ENCODE results near the gene KLHL25. TPM values are rescaled to one million over a fixed set of nuclear protein-coding genes. Genes with fewer than 3 reads are reported as not detected.

KLHL25 gene, protein sequence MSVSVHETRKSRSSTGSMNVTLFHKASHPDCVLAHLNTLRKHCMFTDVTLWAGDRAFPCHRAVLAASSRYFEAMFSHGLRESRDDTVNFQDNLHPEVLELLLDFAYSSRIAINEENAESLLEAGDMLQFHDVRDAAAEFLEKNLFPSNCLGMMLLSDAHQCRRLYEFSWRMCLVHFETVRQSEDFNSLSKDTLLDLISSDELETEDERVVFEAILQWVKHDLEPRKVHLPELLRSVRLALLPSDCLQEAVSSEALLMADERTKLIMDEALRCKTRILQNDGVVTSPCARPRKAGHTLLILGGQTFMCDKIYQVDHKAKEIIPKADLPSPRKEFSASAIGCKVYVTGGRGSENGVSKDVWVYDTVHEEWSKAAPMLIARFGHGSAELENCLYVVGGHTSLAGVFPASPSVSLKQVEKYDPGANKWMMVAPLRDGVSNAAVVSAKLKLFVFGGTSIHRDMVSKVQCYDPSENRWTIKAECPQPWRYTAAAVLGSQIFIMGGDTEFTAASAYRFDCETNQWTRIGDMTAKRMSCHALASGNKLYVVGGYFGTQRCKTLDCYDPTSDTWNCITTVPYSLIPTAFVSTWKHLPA
- total RNA-seq (2021; fragmentation: NEBNext Ultra II Directional; extraction: Animal tissue kit (Norgen Biotek cat#: 25700)) (16.5 and 17.1 TPM in 2 replicates), polyA plus RNA-seq (2011; rRNA removed) (22.0 and 28.6 TPM in 2 replicates), polyA minus RNA-seq (2011; rRNA and poly(A)+ RNA removed) (17.1 and 19.3 TPM in 2 replicates)
- 19.5 TPM for polyA plus RNA-seq (2011; cell fraction: cytosol; rRNA removed)
- polyA plus RNA-seq (2011; cell fraction: nucleus; rRNA removed) = 35.3 TPM
- 10.2 to 16.3 TPM (median 14.4 TPM) in 4 replicates for polyA plus RNA-seq (2012, experiment 1 of 2)
- polyA plus RNA-seq (2012, experiment 2 of 2) = 13.3 TPM
- 7.5 TPM for polyA plus RNA-seq (2013, experiment 1 of 2)
- polyA plus RNA-seq (2013, experiment 2 of 2) = 6.3 TPM
- polyA minus RNA-seq (2011; cell fraction: cytosol; rRNA and poly(A)+ RNA removed) = 14.2 TPM
- polyA minus RNA-seq (2011; cell fraction: nucleus; rRNA and poly(A)+ RNA removed) = 28.4 TPM
- long read RNA-seq, experiment 1, full-length matches to known transcripts = 6 of 9 reads
- long read RNA-seq, experiment 1, partial matches to known transcripts = 2 of 9 reads
- long read RNA-seq, experiment 1, other reads (novel, unspliced or antisense) = 1 of 9 reads
- long read RNA-seq, experiment 2 = 0 reads

DNA sequence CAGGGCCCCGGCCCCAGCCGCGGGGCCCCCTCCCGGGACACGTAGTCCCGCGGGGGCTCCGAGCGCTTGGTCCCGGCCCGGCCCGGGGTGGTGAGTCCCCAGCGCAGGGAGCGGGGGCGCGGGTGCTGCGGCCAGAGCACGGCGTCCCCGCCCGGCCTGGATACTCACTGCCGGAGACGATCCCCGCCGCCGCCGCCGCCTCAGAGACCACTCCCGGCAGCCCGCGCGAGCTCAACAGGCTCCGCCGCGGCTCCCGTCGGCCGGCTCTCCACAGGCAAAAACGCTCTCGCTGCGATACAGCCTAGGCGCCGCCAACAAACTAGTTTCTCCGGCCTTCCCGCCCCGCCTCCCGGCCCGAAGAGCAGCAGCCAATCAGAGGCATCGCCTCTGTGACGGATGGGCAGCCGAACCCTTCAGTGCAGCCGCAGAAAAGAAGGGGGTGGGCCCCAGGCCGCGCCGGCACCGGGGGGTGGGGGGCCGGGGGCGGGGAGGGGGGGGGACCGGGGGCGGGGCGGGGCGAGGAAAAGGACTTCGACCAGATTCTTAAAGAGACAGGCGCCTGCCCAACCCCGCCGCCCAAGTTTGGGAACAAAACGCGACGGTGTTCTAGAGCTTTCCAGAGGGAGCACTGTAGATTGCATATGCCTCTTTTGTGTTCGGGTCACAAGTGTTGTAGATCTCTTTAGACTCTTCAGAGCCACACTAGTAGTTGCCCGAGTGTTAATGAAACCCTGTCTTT, at the start of gene KLHL25:
Gene KLHL25, minus strand, starts transcription at position 328 of the 739 bp plus-strand sequence. CDS start 25,115 bp downstream, outside the sequence.
- DNase-seq (ENCODE audit: low read depth in 1 of 2, low spot score in 2 of 2) (peak; percentile 75 to 86), FAIRE-seq (no peak)
- H3K23ac ChIP-seq (ENCODE audit: insufficient read length) = no peak within 1 kb of the TSS
- H3K36me3 ChIP-seq (ENCODE audit: control insufficient read depth in 2 of 4, insufficient read depth in 4 of 4, low read length in 3 of 4) = no peaks in the 10 kb centered on the region
- H3K4me1 ChIP-seq (replicated peaks in 1 of 4; ENCODE audit: control insufficient read depth in 3 of 4, insufficient read depth in 4 of 4, low read length in 3 of 4) = peaks cover 9 to 15% (median 12%) of the 10 kb centered on the region in 4 experiments
- H3K27me3 ChIP-seq (replicated peaks in 1 of 4; ENCODE audit: control insufficient read depth in 3 of 4, extremely low read depth in 1 of 4, insufficient read depth in 3 of 4, low read length in 3 of 4) = peaks cover 0 to 4% (median 1%) of the 10 kb centered on the region in 4 experiments; a peak in 3 of 7 replicates
- H2AK5ac ChIP-seq (ENCODE audit: low read depth, low read length) = no peak within 1 kb of the TSS; the same call in 1 of the 2 replicates
- H4K8ac ChIP-seq (ENCODE audit: extremely low read depth, insufficient read depth, low read length) = peak within 1 kb of the TSS; percentile 88
- peak within 1 kb of the TSS; percentile 71; the same call in 1 of the 2 replicates for H3K27ac ChIP-seq (ENCODE audit: low read depth, low read length)
- H2BK120ac ChIP-seq (replicated peaks; ENCODE audit: low read depth, low read length) = peak within 1 kb of the TSS; percentile 3
- WGBS, 2 experiments (ENCODE audit: extremely low coverage in 1 of 2, insufficient coverage in 1 of 2, insufficient read length in 1 of 2, insufficient replicate concordance in 2 of 2, low coverage in 1 of 2, low lambda C conversion rate in 2 of 2, missing lambda C conversion rate in 1 of 2) = 4% methylated on average over 36 of the region's 71 CpGs; no CpG with 5 or more reads in 1 of the 2 experiments
- H3K79me2 ChIP-seq (ENCODE audit: control insufficient read depth in 1 of 2, insufficient read depth in 2 of 2, low read length in 2 of 2) = peaks cover 22 to 42% of the 10 kb centered on the region in 2 experiments
- H2AFZ ChIP-seq (ENCODE audit: low read length) = peak within 1 kb of the TSS; percentile 37
- H3K14ac ChIP-seq (ENCODE audit: insufficient read length) = no peak within 1 kb of the TSS
- H3K56ac ChIP-seq (replicated peaks; ENCODE audit: insufficient read length, low read depth, low read length) = no peak within 1 kb of the TSS
- H2BK5ac ChIP-seq (ENCODE audit: low read depth, low read length) = peak within 1 kb of the TSS; percentile 60; the same call in 1 of the 2 replicates
- peak within 1 kb of the TSS; percentile 91 to 98 for H3K4me2 ChIP-seq (ENCODE audit: insufficient read depth in 1 of 2, low read depth in 2 of 2, low read length in 2 of 2)
- H4K5ac ChIP-seq (ENCODE audit: insufficient read length, low read depth, low read length) = no peak within 1 kb of the TSS
- H3K9ac ChIP-seq (replicated peaks in 1 of 4; ENCODE audit: extremely low read depth in 1 of 4, low read depth in 3 of 4, low read length in 3 of 4) = peak within 1 kb of the TSS; percentile 35 to 85 (median 72); a peak in 6 of 7 replicates
- peak within 1 kb of the TSS; percentile 90; the same call in 1 of the 2 replicates for H3K18ac ChIP-seq (ENCODE audit: extremely low read depth, low read length)
- H3K4ac ChIP-seq (replicated peaks; ENCODE audit: insufficient read length, low read depth, low read length) = no peak within 1 kb of the TSS
- ChIA-PET POLR2A (ENCODE audit: partially characterized antibody) (interaction anchor here (1.0 to 1.5 kb wide), 5 partner anchors 8 to 52 kb away, joined by 3 to 9 read pairs (median 5); no protein-coding TSS in a partner anchor), CTCF (ENCODE audit: partially characterized antibody) (interaction anchor here (0.7 to 3.0 kb wide), 7 partner anchors 17 to 65 kb away, joined by 3 to 8 read pairs (median 3); no protein-coding TSS in a partner anchor)
- peaks cover 10 to 15% of the 10 kb centered on the region in 2 experiments for H4K20me1 ChIP-seq (replicated peaks in 1 of 2; ENCODE audit: control insufficient read depth in 1 of 2, insufficient read depth in 2 of 2, low read length in 2 of 2)
- no peaks in the 10 kb centered on the region for H3K9me3 ChIP-seq (ENCODE audit: insufficient read depth in 2 of 2, low read depth in 1 of 2, low read length in 1 of 2)
- no peak within 1 kb of the TSS; the same call in 1 of the 2 replicates for H2BK20ac ChIP-seq (ENCODE audit: low read length)
- peak within 1 kb of the TSS; percentile 59 to 94 (median 90) for H3K4me3 ChIP-seq (ENCODE audit: extremely low read depth in 1 of 4, insufficient read depth in 2 of 4, low read depth in 3 of 4, low read length in 4 of 4)
- H2BK12ac ChIP-seq (ENCODE audit: low read depth, low read length) = peak within 1 kb of the TSS; percentile 75; the same call in 1 of the 2 replicates
- H2BK15ac ChIP-seq (ENCODE audit: low read length) = no peak within 1 kb of the TSS
- peaks cover 10% of the 10 kb centered on the region; the same call in 1 of the 2 replicates for H3K23me2 ChIP-seq (ENCODE audit: low read depth, low read length)
- no peak within 1 kb of the TSS for H4K91ac ChIP-seq (replicated peaks; ENCODE audit: insufficient read length, low read length)
- peaks cover 20% of the 10 kb centered on the region for H3K79me1 ChIP-seq (ENCODE audit: low read depth, low read length)
- peak; percentile 63; the same call in 1 of the 2 replicates for TF ChIP-seq PHF8 (conservative IDR thresholded peaks at IDR 0.05; ENCODE audit: low read depth, low read length)
- TF ChIP-seq JUN (IDR thresholded peaks at IDR 0.05; ENCODE audit: low read depth, low read length) = no peak
- no peak for TF ChIP-seq TEAD4 (IDR thresholded peaks at IDR 0.05; ENCODE audit: low read depth, low read length)
- no peak for TF ChIP-seq RFX5 (IDR thresholded peaks at IDR 0.05; ENCODE audit: borderline replicate concordance, low read depth, low read length)
- TF ChIP-seq EP300 (IDR thresholded peaks at IDR 0.05; ENCODE audit: borderline replicate concordance in 1 of 2, low read depth in 2 of 2, low read length in 2 of 2) = no peak; a peak in 1 of 3 replicates
